Neural cell (in vitro differentiated cells): ENCODE results near the gene SLC49A4. TPM values are rescaled to one million over a fixed set of nuclear protein-coding genes. Genes with fewer than 3 reads are reported as not detected.

Experiments
- H2AFZ ChIP-seq: fragments of 200-600, 300-800 bp; sonication (generic), shearing (Covaris generic); 2 replicates; pipeline ENCODE4 v1.6.0; 2014; ENCODE audit warnings: low read depth, mild to moderate bottlenecking, antibody characterized with exemption, low read length, moderate library complexity
- H3F3A ChIP-seq: fragments of 200-600 bp; shearing (Covaris generic); 2 replicates; pipeline ENCODE4 v1.6.1; 2016; ENCODE audit warnings: mild to moderate bottlenecking, moderate library complexity, mixed read lengths, antibody characterized with exemption, low read length; ENCODE audit not compliant: insufficient read depth, poor library complexity, severe bottlenecking
- H3K27ac ChIP-seq: fragments of 200-600, 300-800 bp; sonication (generic), shearing (Covaris generic); 2 replicates; pipeline ENCODE4 v1.5.1; 2014; ENCODE audit warnings: mild to moderate bottlenecking, low read length, moderate library complexity
- H3K27me3 ChIP-seq: fragments of 300-800, 200-600 bp; sonication (generic), shearing (Covaris generic); 2 replicates; pipeline ENCODE4 v1.6.0; 2014; ENCODE audit warnings: mild to moderate bottlenecking, low read depth, low read length, moderate library complexity; ENCODE audit not compliant: insufficient read depth
- H3K36me3 ChIP-seq: fragments of 300-800, 200-600 bp; sonication (generic), shearing (Covaris generic); 2 replicates; pipeline ENCODE4 v1.5.1; 2014; ENCODE audit warnings: mild to moderate bottlenecking, antibody characterized with exemption, low read length, moderate library complexity; ENCODE audit not compliant: insufficient read depth
- H3K4me2 ChIP-seq: fragments of 300-800, 200-600 bp; sonication (generic), shearing (Covaris generic); 2 replicates; pipeline ENCODE4 v1.6.0; 2014; ENCODE audit warnings: mild to moderate bottlenecking, low read length
- H3K4me3 ChIP-seq: fragments of 300-800, 200-600 bp; sonication (generic), shearing (Covaris generic); 2 replicates; pipeline ENCODE4 v1.5.1; 2014; ENCODE audit warnings: mild to moderate bottlenecking, low read length, moderate library complexity
- H3K79me2 ChIP-seq: fragments of 200-600 bp; shearing (Covaris generic); replicated peaks from 2 replicates; pipeline ENCODE4 v1.6.0; 2014; ENCODE audit warnings: mild to moderate bottlenecking, low read length, moderate library complexity; ENCODE audit not compliant: insufficient read depth
- H3K9ac ChIP-seq: fragments of 300-800, 200-600 bp; sonication (generic), shearing (Covaris generic); 2 replicates; pipeline ENCODE4 v1.6.1; 2016; ENCODE audit warnings: mild to moderate bottlenecking, low read length, mixed read lengths
- H3K9me2 ChIP-seq: fragments of 200-600 bp; shearing (Covaris generic); 2 replicates; pipeline ENCODE4 v1.6.1; 2016; ENCODE audit warnings: mild to moderate bottlenecking, low read length, mixed read lengths; ENCODE audit not compliant: insufficient read depth
- H3K9me3 ChIP-seq: fragments of 200-600, 300-800 bp; sonication (generic), shearing (Covaris generic); 2 replicates; pipeline ENCODE4 v1.6.1; 2016; ENCODE audit warnings: mild to moderate bottlenecking, mixed run types, low read length, moderate library complexity, mixed read lengths
- H4K20me1 ChIP-seq: fragments of 200-600 bp; shearing (Covaris generic); 2 replicates; pipeline ENCODE4 v1.6.1; 2016; ENCODE audit warnings: mild to moderate bottlenecking, mixed run types; ENCODE audit not compliant: insufficient read depth
- EP300 ChIP-seq: fragments of 450-650 bp; conservative IDR thresholded peaks from 2 replicates; pipeline ENCODE4 v1.6.1; 2014; ENCODE audit warnings: antibody characterized with exemption, mild to moderate bottlenecking, moderate library complexity; ENCODE audit not compliant: poor library complexity, severe bottlenecking
- EZH2 ChIP-seq: fragments of 200-600, 300-800 bp; shearing (Covaris generic), sonication (generic); IDR thresholded peaks from 2 replicates; pipeline ENCODE4 v1.6.1; 2014; ENCODE audit warnings: antibody characterized with exemption, low read length, borderline replicate concordance, mild to moderate bottlenecking; ENCODE audit not compliant: insufficient read depth, poor library complexity, severe bottlenecking
- MXI1 ChIP-seq: fragments of 450-650 bp; conservative IDR thresholded peaks from 2 replicates; pipeline ENCODE4 v1.6.1; 2014; ENCODE audit warnings: antibody characterized with exemption, mild to moderate bottlenecking; ENCODE audit not compliant: poor library complexity, severe bottlenecking
- POLR2AphosphoS5 ChIP-seq: IDR thresholded peaks from 2 replicates; pipeline ENCODE4 v1.6.1; 2012
- RAD21 ChIP-seq: fragments of 450-650 bp; conservative IDR thresholded peaks from 2 replicates; pipeline ENCODE4 v1.6.1; 2014; ENCODE audit warnings: antibody characterized with exemption, mild to moderate bottlenecking, moderate library complexity
- SMC3 ChIP-seq: fragments of 450-650 bp; conservative IDR thresholded peaks from 2 replicates; pipeline ENCODE4 v1.6.1; 2014; ENCODE audit warnings: antibody characterized with exemption, mild to moderate bottlenecking, moderate library complexity; ENCODE audit not compliant: poor library complexity
- TAF1 ChIP-seq: IDR thresholded peaks from 2 replicates; pipeline ENCODE4 v1.6.1; 2012; ENCODE audit warnings: low read depth
- polyA minus RNA-seq: library from RNA; depleted of rRNA, polyadenylated mRNA; stranded (reverse); fragments of >200 nt; gene quantifications from 2 replicates; pipeline ENCODE4 v1.2.3, GENCODE V29; 2014
- polyA plus RNA-seq: library from polyadenylated mRNA; depleted of rRNA; stranded (reverse); fragments of >200 nt; gene quantifications from 2 replicates; pipeline ENCODE4 v1.2.3, GENCODE V29; 2014
- TF ChIP-seq, protein P1 (sequence below): IDR thresholded peaks from 2 replicates; pipeline ENCODE4 v1.6.1; 2012; ENCODE audit warnings: borderline replicate concordance
- TF ChIP-seq, protein P2 (sequence below): fragments of 450-650 bp; IDR thresholded peaks from 2 replicates; pipeline ENCODE4 v1.5.1; 2014; ENCODE audit warnings: antibody characterized with exemption, mild to moderate bottlenecking, moderate library complexity; ENCODE audit not compliant: poor library complexity, severe bottlenecking

Gene SLC49A4, protein sequence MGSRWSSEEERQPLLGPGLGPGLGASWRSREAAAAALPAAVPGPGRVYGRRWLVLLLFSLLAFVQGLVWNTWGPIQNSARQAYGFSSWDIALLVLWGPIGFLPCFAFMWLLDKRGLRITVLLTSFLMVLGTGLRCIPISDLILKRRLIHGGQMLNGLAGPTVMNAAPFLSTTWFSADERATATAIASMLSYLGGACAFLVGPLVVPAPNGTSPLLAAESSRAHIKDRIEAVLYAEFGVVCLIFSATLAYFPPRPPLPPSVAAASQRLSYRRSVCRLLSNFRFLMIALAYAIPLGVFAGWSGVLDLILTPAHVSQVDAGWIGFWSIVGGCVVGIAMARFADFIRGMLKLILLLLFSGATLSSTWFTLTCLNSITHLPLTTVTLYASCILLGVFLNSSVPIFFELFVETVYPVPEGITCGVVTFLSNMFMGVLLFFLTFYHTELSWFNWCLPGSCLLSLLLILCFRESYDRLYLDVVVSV
- 16.2 and 16.9 TPM in 2 replicates for polyA plus RNA-seq
- 31.0 and 36.0 TPM in 2 replicates for polyA minus RNA-seq

DNA sequence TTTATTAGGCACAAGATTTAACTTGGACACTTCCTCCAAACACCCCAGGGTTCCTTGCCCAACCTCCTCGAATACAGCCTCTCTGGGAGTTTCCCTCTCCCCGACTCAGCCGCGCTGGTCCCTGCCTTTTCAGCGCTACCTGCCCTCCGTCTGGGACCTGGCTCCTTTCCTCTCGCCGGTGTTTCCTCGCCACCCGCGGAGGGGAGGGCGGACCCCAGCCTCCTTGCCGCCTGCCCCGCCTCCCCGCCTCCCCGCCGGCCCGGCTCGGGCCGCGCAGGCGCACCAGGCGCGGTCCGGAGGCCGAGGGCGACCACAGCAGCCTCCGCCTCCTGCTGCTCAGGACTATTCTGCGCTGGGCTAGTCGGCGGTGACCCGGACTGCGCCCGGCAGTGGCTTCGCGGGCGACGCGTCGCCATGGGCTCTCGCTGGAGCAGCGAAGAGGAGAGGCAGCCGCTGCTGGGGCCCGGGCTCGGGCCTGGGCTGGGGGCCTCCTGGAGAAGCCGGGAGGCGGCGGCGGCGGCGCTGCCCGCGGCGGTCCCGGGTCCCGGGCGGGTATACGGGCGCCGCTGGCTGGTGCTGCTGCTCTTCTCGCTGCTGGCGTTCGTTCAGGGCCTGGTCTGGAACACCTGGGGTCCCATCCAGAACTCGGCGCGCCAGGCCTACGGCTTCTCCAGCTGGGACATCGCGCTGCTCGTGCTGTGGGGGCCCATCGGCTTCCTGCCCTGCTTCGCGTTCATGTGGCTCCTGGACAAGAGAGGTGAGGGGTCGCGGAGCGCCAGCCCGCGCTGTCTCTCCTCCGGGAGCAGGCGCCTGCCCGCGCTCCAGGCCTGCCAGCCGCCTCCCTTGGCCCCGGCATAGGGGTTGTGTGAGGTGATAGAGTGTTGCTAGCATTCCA is at the start of gene SLC49A4:
TSS of gene SLC49A4 (plus strand) at position 291 of the 895 bp plus-strand sequence. CDS start at position 415, 124 bp downstream.
- H2AFZ ChIP-seq: peak within 1 kb of the TSS; percentile 87
- peak within 1 kb of the TSS; percentile 79 for H3K9ac ChIP-seq
- H3F3A ChIP-seq: no peaks in the 10 kb centered on the region
- H3K9me2 ChIP-seq: no peaks in the 10 kb centered on the region
- TF ChIP-seq MXI1 (peak; percentile 44), EP300 (peak; percentile 33), EZH2 (no peak), TAF1 (no peak), RAD21 (no peak), POLR2AphosphoS5 (peak; percentile 46), SMC3 (peak; percentile 44)
- TF ChIP-seq, protein P1, sequence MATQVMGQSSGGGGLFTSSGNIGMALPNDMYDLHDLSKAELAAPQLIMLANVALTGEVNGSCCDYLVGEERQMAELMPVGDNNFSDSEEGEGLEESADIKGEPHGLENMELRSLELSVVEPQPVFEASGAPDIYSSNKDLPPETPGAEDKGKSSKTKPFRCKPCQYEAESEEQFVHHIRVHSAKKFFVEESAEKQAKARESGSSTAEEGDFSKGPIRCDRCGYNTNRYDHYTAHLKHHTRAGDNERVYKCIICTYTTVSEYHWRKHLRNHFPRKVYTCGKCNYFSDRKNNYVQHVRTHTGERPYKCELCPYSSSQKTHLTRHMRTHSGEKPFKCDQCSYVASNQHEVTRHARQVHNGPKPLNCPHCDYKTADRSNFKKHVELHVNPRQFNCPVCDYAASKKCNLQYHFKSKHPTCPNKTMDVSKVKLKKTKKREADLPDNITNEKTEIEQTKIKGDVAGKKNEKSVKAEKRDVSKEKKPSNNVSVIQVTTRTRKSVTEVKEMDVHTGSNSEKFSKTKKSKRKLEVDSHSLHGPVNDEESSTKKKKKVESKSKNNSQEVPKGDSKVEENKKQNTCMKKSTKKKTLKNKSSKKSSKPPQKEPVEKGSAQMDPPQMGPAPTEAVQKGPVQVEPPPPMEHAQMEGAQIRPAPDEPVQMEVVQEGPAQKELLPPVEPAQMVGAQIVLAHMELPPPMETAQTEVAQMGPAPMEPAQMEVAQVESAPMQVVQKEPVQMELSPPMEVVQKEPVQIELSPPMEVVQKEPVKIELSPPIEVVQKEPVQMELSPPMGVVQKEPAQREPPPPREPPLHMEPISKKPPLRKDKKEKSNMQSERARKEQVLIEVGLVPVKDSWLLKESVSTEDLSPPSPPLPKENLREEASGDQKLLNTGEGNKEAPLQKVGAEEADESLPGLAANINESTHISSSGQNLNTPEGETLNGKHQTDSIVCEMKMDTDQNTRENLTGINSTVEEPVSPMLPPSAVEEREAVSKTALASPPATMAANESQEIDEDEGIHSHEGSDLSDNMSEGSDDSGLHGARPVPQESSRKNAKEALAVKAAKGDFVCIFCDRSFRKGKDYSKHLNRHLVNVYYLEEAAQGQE: no peak
- TF ChIP-seq, protein P2, sequence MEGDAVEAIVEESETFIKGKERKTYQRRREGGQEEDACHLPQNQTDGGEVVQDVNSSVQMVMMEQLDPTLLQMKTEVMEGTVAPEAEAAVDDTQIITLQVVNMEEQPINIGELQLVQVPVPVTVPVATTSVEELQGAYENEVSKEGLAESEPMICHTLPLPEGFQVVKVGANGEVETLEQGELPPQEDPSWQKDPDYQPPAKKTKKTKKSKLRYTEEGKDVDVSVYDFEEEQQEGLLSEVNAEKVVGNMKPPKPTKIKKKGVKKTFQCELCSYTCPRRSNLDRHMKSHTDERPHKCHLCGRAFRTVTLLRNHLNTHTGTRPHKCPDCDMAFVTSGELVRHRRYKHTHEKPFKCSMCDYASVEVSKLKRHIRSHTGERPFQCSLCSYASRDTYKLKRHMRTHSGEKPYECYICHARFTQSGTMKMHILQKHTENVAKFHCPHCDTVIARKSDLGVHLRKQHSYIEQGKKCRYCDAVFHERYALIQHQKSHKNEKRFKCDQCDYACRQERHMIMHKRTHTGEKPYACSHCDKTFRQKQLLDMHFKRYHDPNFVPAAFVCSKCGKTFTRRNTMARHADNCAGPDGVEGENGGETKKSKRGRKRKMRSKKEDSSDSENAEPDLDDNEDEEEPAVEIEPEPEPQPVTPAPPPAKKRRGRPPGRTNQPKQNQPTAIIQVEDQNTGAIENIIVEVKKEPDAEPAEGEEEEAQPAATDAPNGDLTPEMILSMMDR: no peak
- H3K4me3 ChIP-seq: peak within 1 kb of the TSS; percentile 77
- H3K27ac ChIP-seq: peak within 1 kb of the TSS; percentile 43
- no peaks in the 10 kb centered on the region for H4K20me1 ChIP-seq
- no peaks in the 10 kb centered on the region for H3K27me3 ChIP-seq
- no peaks in the 10 kb centered on the region for H3K9me3 ChIP-seq
- peaks cover 15% of the 10 kb centered on the region for H3K79me2 ChIP-seq
- no peaks in the 10 kb centered on the region for H3K36me3 ChIP-seq
- peak within 1 kb of the TSS; percentile 95 for H3K4me2 ChIP-seq
